Liver (tissue), 9 donors: Measurements from ENCODE around the gene ORC4. TPM values are rescaled to one million over a fixed set of nuclear protein-coding genes. Genes with fewer than 3 reads are reported as not detected.

ENCODE experiments used
- DNase-seq: peaks from one replicate; pipeline ENCODE4 v3.0.0-alpha.2; 2017; ENCODE audit warnings: low spot score
- H3K27ac ChIP-seq, 2 donors: one replicate each; pipeline ENCODE4 v1.7.0; 2013; ENCODE audit warnings: inconsistent platforms in 2 of 2, low read length in 2 of 2, control low read depth in 1 of 2, low read depth in 1 of 2, mild to moderate bottlenecking in 1 of 2
- H3K27me3 ChIP-seq, 4 donors: one replicate each; pipeline versions ENCODE4 v1.6.1 to v1.7.0; 2013; ENCODE audit warnings: low read length in 3 of 4, inconsistent platforms in 1 of 4, mild to moderate bottlenecking in 1 of 4, moderate library complexity in 1 of 4; ENCODE audit not compliant: control insufficient read depth in 4 of 4, insufficient read depth in 4 of 4
- H3K36me3 ChIP-seq, 4 donors: one replicate each; pipeline versions ENCODE4 v1.6.1 to v1.7.0; 2013; ENCODE audit warnings: low read length in 3 of 4, mild to moderate bottlenecking in 3 of 4, low read depth in 1 of 4, moderate library complexity in 1 of 4; ENCODE audit not compliant: control insufficient read depth in 4 of 4, insufficient read depth in 3 of 4
- H3K4me1 ChIP-seq, 4 donors: one replicate each; pipeline versions ENCODE4 v1.6.1 to v1.7.0; 2013; ENCODE audit warnings: low read length in 3 of 4, mild to moderate bottlenecking in 3 of 4, moderate library complexity in 1 of 4; ENCODE audit not compliant: control insufficient read depth in 4 of 4, insufficient read depth in 4 of 4
- H3K4me3 ChIP-seq, 3 donors: one replicate each; pipeline versions ENCODE4 v1.6.1 to v1.7.0; 2013; ENCODE audit warnings: low read length in 3 of 3, control low read depth in 1 of 3, low read depth in 1 of 3, mild to moderate bottlenecking in 1 of 3
- H3K9ac ChIP-seq, 2 donors: one replicate each; pipeline ENCODE4 v1.7.0; 2013; ENCODE audit warnings: low read length in 2 of 2, mild to moderate bottlenecking in 2 of 2, moderate library complexity in 2 of 2, control low read depth in 1 of 2, low read depth in 1 of 2
- H3K9me3 ChIP-seq, 4 donors: one replicate each; pipeline versions ENCODE4 v1.6.1 to v1.7.0; 2013; ENCODE audit warnings: low read length in 3 of 4; ENCODE audit not compliant: control insufficient read depth in 4 of 4
- ATF3 ChIP-seq: IDR thresholded peaks from 2 replicates; pipeline ENCODE4 v1.6.1; 2016; ENCODE audit warnings: antibody characterized with exemption
- EGR1 ChIP-seq, 2 donors: IDR thresholded peaks; 2 replicates each; pipeline ENCODE4 v1.6.1; 2016 to 2018; ENCODE audit warnings: antibody characterized with exemption in 2 of 2, low read depth in 2 of 2
- FOXA1 ChIP-seq: IDR thresholded peaks from 2 replicates; pipeline ENCODE4 v1.6.1; 2016; ENCODE audit warnings: antibody characterized with exemption
- FOXA2 ChIP-seq: IDR thresholded peaks from 2 replicates; pipeline ENCODE4 v1.6.1; 2016; ENCODE audit warnings: antibody characterized with exemption
- GABPA ChIP-seq, 2 donors: IDR thresholded peaks in 1 of 2; conservative IDR thresholded peaks in 1 of 2; 2 replicates each; pipeline ENCODE4 v1.6.1; 2016; ENCODE audit warnings: antibody characterized with exemption in 2 of 2, mild to moderate bottlenecking in 1 of 2, moderate library complexity in 1 of 2
- HNF4A ChIP-seq, 2 donors: conservative IDR thresholded peaks; 2 replicates each; pipeline ENCODE4 v1.6.1; 2016; ENCODE audit warnings: antibody characterized with exemption in 2 of 2, mild to moderate bottlenecking in 2 of 2
- HNF4G ChIP-seq: IDR thresholded peaks from 2 replicates; pipeline ENCODE4 v1.6.1; 2016; ENCODE audit warnings: antibody characterized with exemption
- JUND ChIP-seq, 2 donors: IDR thresholded peaks; 2 replicates each; pipeline ENCODE4 v1.6.1; 2016; ENCODE audit warnings: antibody characterized with exemption in 2 of 2
- MAX ChIP-seq: IDR thresholded peaks from 2 replicates; pipeline ENCODE4 v1.6.1; 2016; ENCODE audit warnings: antibody characterized with exemption
- NR2F2 ChIP-seq: IDR thresholded peaks from 2 replicates; pipeline ENCODE4 v1.6.1; 2016; ENCODE audit warnings: antibody characterized with exemption
- RAD21 ChIP-seq, 2 donors: IDR thresholded peaks; 2 replicates each; pipeline ENCODE4 v1.6.1; 2016; ENCODE audit warnings: antibody characterized with exemption in 2 of 2, mild to moderate bottlenecking in 2 of 2
- REST ChIP-seq: IDR thresholded peaks from 2 replicates; pipeline ENCODE4 v1.6.1; 2016; ENCODE audit warnings: antibody characterized with exemption, mild to moderate bottlenecking
- SP1 ChIP-seq: IDR thresholded peaks from 2 replicates; pipeline ENCODE4 v1.6.1; 2018; ENCODE audit warnings: antibody characterized with exemption, mild to moderate bottlenecking
- TAF1 ChIP-seq: conservative IDR thresholded peaks from 2 replicates; pipeline ENCODE4 v1.6.1; 2016; ENCODE audit warnings: antibody characterized with exemption, mild to moderate bottlenecking
- YY1 ChIP-seq: IDR thresholded peaks from 2 replicates; pipeline ENCODE4 v1.6.1; 2016; ENCODE audit warnings: antibody characterized with exemption, mild to moderate bottlenecking
- ZBTB33 ChIP-seq: IDR thresholded peaks from 2 replicates; pipeline ENCODE4 v1.6.1; 2016; ENCODE audit warnings: antibody characterized with exemption
- polyA plus RNA-seq, 2 donors: library from polyadenylated mRNA; stranded (reverse) in 1 of 2; unstranded in 1 of 2; fragments of 200-250 nt in 1 of 2; fragments of >200 nt in 1 of 2; fragmentation: Nextera tagmentation in 1 of 2; extraction: Ambion mirVana in 1 of 2; gene quantifications; one replicate each; pipeline versions ENCODE4 v1.2.1 to v1.2.3, GENCODE V29; 2013 to 2015
- total RNA-seq, 2 donors: library from RNA; depleted of rRNA; stranded (reverse); fragments of >200 nt; gene quantifications; one replicate each; pipeline ENCODE4 v1.2.3, GENCODE V29; 2014
- TF ChIP-seq, protein P1 (sequence below): fragments of 150-350 bp; IDR thresholded peaks from 2 replicates; pipeline ENCODE4 v1.5.1; 2017; ENCODE audit warnings: improper control_type of control experiment, low read depth, low read length; ENCODE audit not compliant: missing input control
- donor health status: healthy.
- donor health status: healthy.
- donor health status: healthy.
- donor health status: healthy.
- donor health status: healthy.

ORC4 gene
- total and polyA plus RNA-seq, 4 donors: 9.7 to 50.2 (median 23.3) TPM

DNA sequence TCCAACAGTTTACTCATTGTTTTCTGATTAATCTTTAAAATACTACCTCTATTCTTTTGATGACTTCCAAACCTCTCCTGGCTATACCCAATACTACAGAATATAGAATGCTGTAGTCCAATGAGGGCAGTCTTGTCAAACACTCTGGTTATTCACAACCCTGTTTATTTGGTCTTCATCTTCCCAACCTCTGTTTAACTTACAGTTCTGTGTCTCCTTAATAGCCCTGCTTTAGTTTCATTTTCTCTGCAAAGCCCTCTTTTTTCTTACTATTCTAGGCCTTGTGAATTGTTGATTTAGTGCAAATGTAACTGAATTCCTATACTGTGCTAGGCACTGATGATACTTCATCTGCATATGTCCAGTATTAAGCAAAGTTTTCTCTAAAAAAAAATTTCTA is 135.7 kb downstream of the ORC4 start:
- H3K27ac ChIP-seq: no peak overlapping the region
- peaks cover 0 to 15% (median 7%) of the 10 kb centered on the region in 4 donors for H3K4me1 ChIP-seq
- no peak for DNase-seq
- no peaks in the 10 kb centered on the region for H3K9me3 ChIP-seq
- TF ChIP-seq ATF3: no peak
- TF ChIP-seq NR2F2: no peak
- TF ChIP-seq HNF4G: no peak
- TF ChIP-seq ZBTB33: no peak
- no peak for TF ChIP-seq REST
- no peak for TF ChIP-seq MAX
- no peak for TF ChIP-seq TAF1
- no peak for TF ChIP-seq JUND (IDR thresholded peaks at IDR 0.05)
- no peak for TF ChIP-seq FOXA1
- TF ChIP-seq, protein P1, sequence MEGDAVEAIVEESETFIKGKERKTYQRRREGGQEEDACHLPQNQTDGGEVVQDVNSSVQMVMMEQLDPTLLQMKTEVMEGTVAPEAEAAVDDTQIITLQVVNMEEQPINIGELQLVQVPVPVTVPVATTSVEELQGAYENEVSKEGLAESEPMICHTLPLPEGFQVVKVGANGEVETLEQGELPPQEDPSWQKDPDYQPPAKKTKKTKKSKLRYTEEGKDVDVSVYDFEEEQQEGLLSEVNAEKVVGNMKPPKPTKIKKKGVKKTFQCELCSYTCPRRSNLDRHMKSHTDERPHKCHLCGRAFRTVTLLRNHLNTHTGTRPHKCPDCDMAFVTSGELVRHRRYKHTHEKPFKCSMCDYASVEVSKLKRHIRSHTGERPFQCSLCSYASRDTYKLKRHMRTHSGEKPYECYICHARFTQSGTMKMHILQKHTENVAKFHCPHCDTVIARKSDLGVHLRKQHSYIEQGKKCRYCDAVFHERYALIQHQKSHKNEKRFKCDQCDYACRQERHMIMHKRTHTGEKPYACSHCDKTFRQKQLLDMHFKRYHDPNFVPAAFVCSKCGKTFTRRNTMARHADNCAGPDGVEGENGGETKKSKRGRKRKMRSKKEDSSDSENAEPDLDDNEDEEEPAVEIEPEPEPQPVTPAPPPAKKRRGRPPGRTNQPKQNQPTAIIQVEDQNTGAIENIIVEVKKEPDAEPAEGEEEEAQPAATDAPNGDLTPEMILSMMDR: no peak
- TF ChIP-seq YY1: no peak
- no peak overlapping the region for H3K4me3 ChIP-seq
- H3K36me3 ChIP-seq: no peaks in the 10 kb centered on the region
- no peak overlapping the region for H3K9ac ChIP-seq
- no peaks in the 10 kb centered on the region for H3K27me3 ChIP-seq

- no peak for DNase-seq
- no peaks in the 10 kb centered on the region for H3K9me3 ChIP-seq
- H3K4me1 ChIP-seq: peaks cover 0 to 11% (median 8%) of the 10 kb centered on the region in 4 donors
- TF ChIP-seq HNF4A (conservative IDR thresholded peaks at IDR 0.05) (no peak), HNF4G (no peak), SP1 (no peak), TAF1 (no peak), MAX (no peak), REST (no peak), FOXA2 (no peak), ATF3 (no peak), JUND (IDR thresholded peaks at IDR 0.05) (no peak), EGR1 (IDR thresholded peaks at IDR 0.05; ENCODE audit: low read depth in 2 of 2) (no peak), FOXA1 (no peak), RAD21 (IDR thresholded peaks at IDR 0.05) (no peak), GABPA (IDR thresholded peaks at IDR 0.05 in 1 of 2, conservative IDR thresholded peaks at IDR 0.05 in 1 of 2) (no peak), ZBTB33 (no peak), YY1 (no peak)
These were observed 137.9 kb downstream of the ORC4 start for GRCh38 chr2:147882631-147883030.

More at GRCh38 chr2:147882631-147883030, 137.9 kb downstream of the ORC4 start:
- Histone ChIP-seq H3K27ac (no peak overlapping the region), H3K36me3 (no peaks in the 10 kb centered on the region), H3K9ac (no peak overlapping the region), H3K4me3 (no peak overlapping the region), H3K27me3 (no peaks in the 10 kb centered on the region)
